ENCODE results near the gene TCOF1. TPM values are rescaled to one million over a fixed set of nuclear protein-coding genes. Genes with fewer than 3 reads are reported as not detected.

TCOF1 gene
- total RNA-seq, 5 donors from 2014 or later (not counting 1 experiment from before 2014, with no cell fraction given), result 50.4 to 67.8 (median 58.4) TPM

DNA sequence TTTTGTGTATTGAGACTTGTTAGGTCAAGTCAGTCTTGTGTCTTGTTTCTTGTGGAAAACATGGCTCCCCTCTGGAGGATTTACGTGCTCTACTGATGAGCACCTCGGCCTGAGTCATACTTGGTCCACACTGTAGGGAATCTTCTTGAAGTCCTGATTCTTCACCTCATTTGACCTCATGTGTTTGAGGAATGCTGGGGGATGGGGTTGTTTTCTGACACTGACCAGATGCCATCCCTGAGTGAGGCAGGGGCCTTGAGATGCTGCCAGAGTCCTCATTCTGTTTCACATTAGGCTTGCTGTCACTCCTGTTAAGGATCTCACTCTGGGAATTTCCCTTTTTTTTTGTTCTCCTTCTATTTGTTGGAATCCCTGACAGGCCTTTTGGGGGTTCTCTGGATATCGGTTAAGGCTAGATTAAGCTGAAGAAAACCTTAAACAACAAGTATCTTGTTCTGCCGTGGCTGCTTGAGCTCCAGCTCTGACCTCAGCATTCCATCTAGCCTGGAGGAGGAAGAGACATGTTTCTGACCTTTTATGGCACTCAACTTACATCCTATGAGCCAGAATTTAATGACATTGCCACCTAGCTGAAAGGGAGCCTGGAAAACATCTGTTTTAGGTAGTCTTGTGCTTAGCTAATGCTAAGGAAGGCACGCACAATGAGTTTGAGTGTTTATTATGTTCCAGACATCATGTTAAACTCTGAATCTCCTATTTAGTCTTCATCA lies 20.6 kb downstream of the TCOF1 start:
- Histone ChIP-seq H3K4me3 (ENCODE audit: control insufficient read depth in 1 of 2, extremely low read depth in 1 of 2, low read length in 1 of 2) (no peak overlapping the region), H3K27ac (ENCODE audit: low read length) (peak overlapping the region; percentile 72), H3K9me3 (no peaks in the 10 kb centered on the region), H3K36me3 (ENCODE audit: control insufficient read depth in 2 of 2, extremely low read depth in 1 of 2, insufficient read depth in 1 of 2, low read length in 1 of 2) (peaks cover 39 to 98% of the 10 kb centered on the region in 2 donors), H3K4me1 (ENCODE audit: control insufficient read depth in 1 of 2, extremely low read depth in 1 of 2, insufficient read depth in 2 of 2, low read length in 2 of 2) (peaks cover 0 to 50% of the 10 kb centered on the region in 2 experiments), H3K27me3 (replicated peaks in 1 of 2; ENCODE audit: control insufficient read depth in 2 of 2, extremely low read depth in 1 of 2, insufficient read depth in 2 of 2, low read length in 1 of 2) (no peaks in the 10 kb centered on the region)
- peaks cover 0 to 13% (median 7%) of the 10 kb centered on the region in 3 donors for H3K4me1 Mint-ChIP-seq
- H3K4me3 Mint-ChIP-seq, result no peak overlapping the region
- ATAC-seq (replicated peaks in 1 of 4) (no peak), DNase-seq (no peak)
- peaks cover 68% of the 10 kb centered on the region for H3K36me3 Mint-ChIP-seq
- ChIA-PET POLR2A (interaction anchor here in 1 of 2 donors (0.6 kb wide), 1 partner anchor 40 kb away, joined by 7 read pairs; no protein-coding TSS in a partner anchor), CTCF (no interaction called here)
- no peaks in the 10 kb centered on the region for H3K27me3 Mint-ChIP-seq
- no peaks in the 10 kb centered on the region for H3K9me3 Mint-ChIP-seq
- peak overlapping the region; percentile 52 to 80 for H3K27ac Mint-ChIP-seq
- 100% methylated on average over 2 of the region's 5 CpGs for WGBS (ENCODE audit: insufficient coverage)

DNA sequence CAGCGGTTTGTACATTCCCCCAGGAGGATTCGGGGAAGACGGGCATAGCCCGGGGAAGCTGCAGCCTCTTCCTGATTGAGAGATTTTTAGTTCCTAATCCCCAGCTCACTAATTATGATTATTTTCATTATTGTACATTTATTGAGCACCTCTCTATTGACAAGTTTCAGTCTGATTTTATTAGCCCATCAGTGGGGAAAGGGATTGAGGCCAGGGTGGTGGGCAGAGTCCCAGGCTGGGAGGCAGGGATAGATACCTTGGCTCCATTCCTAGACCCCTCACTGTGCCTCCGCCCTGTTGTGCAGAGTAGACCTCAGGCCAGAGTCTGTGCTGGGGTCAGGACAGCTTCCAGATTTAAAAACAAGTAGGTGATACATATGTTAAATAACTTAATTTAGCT lies 27.2 kb downstream of the TCOF1 start:
- Histone ChIP-seq H3K36me3 (ENCODE audit: control insufficient read depth in 2 of 2, extremely low read depth in 1 of 2, insufficient read depth in 1 of 2, low read length in 1 of 2) (peaks cover 29 to 98% of the 10 kb centered on the region in 2 donors), H3K27me3 (replicated peaks in 1 of 2; ENCODE audit: control insufficient read depth in 2 of 2, extremely low read depth in 1 of 2, insufficient read depth in 2 of 2, low read length in 1 of 2) (no peaks in the 10 kb centered on the region), H3K4me3 (ENCODE audit: control insufficient read depth in 1 of 2, extremely low read depth in 1 of 2, low read length in 1 of 2) (no peak overlapping the region), H3K27ac (ENCODE audit: low read length) (no peak overlapping the region), H3K4me1 (ENCODE audit: control insufficient read depth in 1 of 2, extremely low read depth in 1 of 2, insufficient read depth in 2 of 2, low read length in 2 of 2) (no peaks in the 10 kb centered on the region), H3K9me3 (no peaks in the 10 kb centered on the region)
- no CpG with 5 or more reads among the region's 5 CpGs for WGBS (ENCODE audit: insufficient coverage)
- no peaks in the 10 kb centered on the region for H3K9me3 Mint-ChIP-seq
- no peak for DNase-seq
- H3K4me3 Mint-ChIP-seq, result no peak overlapping the region
- no peak overlapping the region for H3K27ac Mint-ChIP-seq
- H3K36me3 Mint-ChIP-seq, result peaks cover 59% of the 10 kb centered on the region
- ChIA-PET CTCF (no interaction called here), POLR2A (no interaction called here)
- H3K27me3 Mint-ChIP-seq, result no peaks in the 10 kb centered on the region
- ATAC-seq (replicated peaks in 1 of 4), result no peak
- H3K4me1 Mint-ChIP-seq, result no peaks in the 10 kb centered on the region

- Mint-ChIP-seq H3K9me3 (no peaks in the 10 kb centered on the region), H3K4me1 (no peaks in the 10 kb centered on the region), H3K36me3 (peaks cover 54% of the 10 kb centered on the region), H3K27me3 (no peaks in the 10 kb centered on the region), H3K27ac (no peak overlapping the region), H3K4me3 (no peak overlapping the region)
- no peak overlapping the region for H3K4me3 ChIP-seq (ENCODE audit: control insufficient read depth in 1 of 2, extremely low read depth in 1 of 2, low read length in 1 of 2)
- ATAC-seq (replicated peaks in 1 of 4) (no peak), DNase-seq (no peak)
- WGBS (ENCODE audit: insufficient coverage), result 77% methylated on average over 3 of the region's 15 CpGs
- ChIA-PET POLR2A (interaction anchor here in 1 of 2 donors (1.0 kb wide), 1 partner anchor 21 kb away, joined by 4 read pairs; no protein-coding TSS in a partner anchor), CTCF (no interaction called here)
- no peaks in the 10 kb centered on the region for H3K9me3 ChIP-seq
- H3K36me3 ChIP-seq (ENCODE audit: control insufficient read depth in 2 of 2, extremely low read depth in 1 of 2, insufficient read depth in 1 of 2, low read length in 1 of 2), result peaks cover 29 to 99% of the 10 kb centered on the region in 2 donors
- no peaks in the 10 kb centered on the region for H3K27me3 ChIP-seq (replicated peaks in 1 of 2; ENCODE audit: control insufficient read depth in 2 of 2, extremely low read depth in 1 of 2, insufficient read depth in 2 of 2, low read length in 1 of 2)
- no peak overlapping the region for H3K27ac ChIP-seq (ENCODE audit: low read length)
- no peaks in the 10 kb centered on the region for H3K4me1 ChIP-seq (ENCODE audit: control insufficient read depth in 1 of 2, extremely low read depth in 1 of 2, insufficient read depth in 2 of 2, low read length in 2 of 2)
Observed at GRCh38 chr5:150386024-150386855, 28.7 kb downstream of the TCOF1 start.

- no peak overlapping the region for H3K4me3 ChIP-seq (ENCODE audit: control insufficient read depth in 1 of 2, extremely low read depth in 1 of 2, low read length in 1 of 2)
- H3K36me3 Mint-ChIP-seq, result peaks cover 39% of the 10 kb centered on the region
- DNase-seq, result no peak
- no peak overlapping the region for H3K27ac ChIP-seq (ENCODE audit: low read length)
- no peaks in the 10 kb centered on the region for H3K9me3 ChIP-seq
- ChIA-PET POLR2A (no interaction called here), CTCF (no interaction called here)
- H3K4me1 Mint-ChIP-seq, result no peaks in the 10 kb centered on the region
- 97% methylated on average over 9 of the region's 13 CpGs for WGBS (ENCODE audit: insufficient coverage)
- no peak overlapping the region for H3K4me3 Mint-ChIP-seq
- no peaks in the 10 kb centered on the region for H3K4me1 ChIP-seq (ENCODE audit: control insufficient read depth in 1 of 2, extremely low read depth in 1 of 2, insufficient read depth in 2 of 2, low read length in 2 of 2)
- no peaks in the 10 kb centered on the region for H3K27me3 ChIP-seq (replicated peaks in 1 of 2; ENCODE audit: control insufficient read depth in 2 of 2, extremely low read depth in 1 of 2, insufficient read depth in 2 of 2, low read length in 1 of 2)
- no peak overlapping the region for H3K27ac Mint-ChIP-seq
- H3K27me3 Mint-ChIP-seq, result no peaks in the 10 kb centered on the region
- ATAC-seq (replicated peaks in 1 of 4), result no peak
- peaks cover 24 to 96% of the 10 kb centered on the region in 2 donors for H3K36me3 ChIP-seq (ENCODE audit: control insufficient read depth in 2 of 2, extremely low read depth in 1 of 2, insufficient read depth in 1 of 2, low read length in 1 of 2)
- H3K9me3 Mint-ChIP-seq, result no peaks in the 10 kb centered on the region
Observed at GRCh38 chr5:150389531-150390266, 32.2 kb downstream of the TCOF1 start.

DNA sequence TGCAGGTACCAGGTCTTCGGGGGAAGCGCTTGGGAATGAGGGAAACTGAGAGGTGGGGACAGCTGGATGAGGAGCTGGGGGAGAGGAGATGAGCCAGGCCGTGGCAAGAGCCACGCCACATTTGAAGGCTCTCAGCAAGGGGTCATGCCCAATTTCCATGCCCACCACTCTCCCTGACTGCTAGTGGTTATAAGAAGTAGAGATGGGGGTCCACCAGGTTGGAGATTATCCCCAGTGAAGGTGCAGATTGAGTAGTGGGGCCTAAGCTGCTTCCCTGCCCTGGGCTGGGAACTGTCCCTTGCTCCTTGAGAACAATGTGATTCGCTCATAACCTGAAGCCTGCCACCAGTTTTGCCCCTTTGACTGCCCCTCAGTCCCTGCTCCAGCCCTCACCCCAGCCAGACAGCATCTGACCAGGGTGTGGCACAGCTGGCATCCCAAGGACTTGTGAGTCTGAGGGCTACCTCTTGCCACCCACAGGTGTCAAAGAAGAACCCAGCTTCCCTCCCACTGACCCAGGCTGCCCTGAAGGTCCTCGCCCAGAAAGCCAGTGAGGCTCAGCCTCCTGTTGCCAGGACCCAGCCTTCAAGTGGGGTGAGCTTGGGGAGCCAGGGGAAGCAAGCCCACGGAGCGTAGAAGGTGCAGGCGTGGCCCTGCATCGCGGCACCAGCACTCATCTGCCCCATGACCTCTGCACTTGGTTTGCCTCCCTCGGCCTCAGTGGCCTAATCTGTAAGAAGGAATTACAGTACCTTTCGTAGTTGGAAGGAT lies 33.8 kb downstream of the TCOF1 start:
- no peaks in the 10 kb centered on the region for H3K9me3 ChIP-seq
- WGBS (ENCODE audit: insufficient coverage), result 98% methylated on average over 9 of the region's 13 CpGs
- Mint-ChIP-seq H3K27ac (no peak overlapping the region), H3K36me3 (peaks cover 47% of the 10 kb centered on the region), H3K27me3 (no peaks in the 10 kb centered on the region), H3K4me1 (no peaks in the 10 kb centered on the region), H3K9me3 (no peaks in the 10 kb centered on the region), H3K4me3 (no peak overlapping the region)
- ChIA-PET CTCF (no interaction called here), POLR2A (no interaction called here)
- no peaks in the 10 kb centered on the region for H3K27me3 ChIP-seq (replicated peaks in 1 of 2; ENCODE audit: control insufficient read depth in 2 of 2, extremely low read depth in 1 of 2, insufficient read depth in 2 of 2, low read length in 1 of 2)
- H3K4me3 ChIP-seq (ENCODE audit: control insufficient read depth in 1 of 2, extremely low read depth in 1 of 2, low read length in 1 of 2), result no peak overlapping the region
- H3K4me1 ChIP-seq (ENCODE audit: control insufficient read depth in 1 of 2, extremely low read depth in 1 of 2, insufficient read depth in 2 of 2, low read length in 2 of 2), result no peaks in the 10 kb centered on the region
- H3K36me3 ChIP-seq (ENCODE audit: control insufficient read depth in 2 of 2, extremely low read depth in 1 of 2, insufficient read depth in 1 of 2, low read length in 1 of 2), result peaks cover 18 to 94% of the 10 kb centered on the region in 2 donors
- ATAC-seq (replicated peaks in 1 of 4) (no peak), DNase-seq (no peak)
- H3K27ac ChIP-seq (ENCODE audit: low read length), result no peak overlapping the region

GRCh38 chr5:150391986-150392385 lies 34.5 kb downstream of the TCOF1 start:
- no peaks in the 10 kb centered on the region for H3K9me3 ChIP-seq
- POLR2A ChIA-PET, result no interaction called here
- ATAC-seq (replicated peaks in 1 of 4) (no peak), DNase-seq (no peak)
- Mint-ChIP-seq H3K9me3 (no peaks in the 10 kb centered on the region), H3K27ac (no peak overlapping the region), H3K4me3 (no peak overlapping the region), H3K4me1 (no peaks in the 10 kb centered on the region), H3K36me3 (peaks cover 43% of the 10 kb centered on the region), H3K27me3 (no peaks in the 10 kb centered on the region)
- no peak overlapping the region for H3K4me3 ChIP-seq (ENCODE audit: control insufficient read depth in 1 of 2, extremely low read depth in 1 of 2, low read length in 1 of 2)
- H3K36me3 ChIP-seq (ENCODE audit: control insufficient read depth in 2 of 2, extremely low read depth in 1 of 2, insufficient read depth in 1 of 2, low read length in 1 of 2), result peaks cover 13 to 91% of the 10 kb centered on the region in 2 donors
- no peak overlapping the region for H3K27ac ChIP-seq (ENCODE audit: low read length)
- WGBS (ENCODE audit: insufficient coverage), result 83% methylated on average over 1 of the region's 3 CpGs
- H3K27me3 ChIP-seq (replicated peaks in 1 of 2; ENCODE audit: control insufficient read depth in 2 of 2, extremely low read depth in 1 of 2, insufficient read depth in 2 of 2, low read length in 1 of 2), result no peaks in the 10 kb centered on the region
- CTCF ChIA-PET, result no interaction called here
- H3K4me1 ChIP-seq (ENCODE audit: control insufficient read depth in 1 of 2, extremely low read depth in 1 of 2, insufficient read depth in 2 of 2, low read length in 2 of 2), result no peaks in the 10 kb centered on the region

Measured in T-cell (primary cell).